Uterus (tissue), 4 donors: ENCODE results near the gene GNRHR. TPM values are rescaled to one million over a fixed set of nuclear protein-coding genes. Genes with fewer than 3 reads are reported as not detected.

Experiments used
- DNase-seq, 2 donors: peaks; one replicate each; pipeline ENCODE4 v3.0.0-alpha.2; 2019 to 2020
- H3K27ac ChIP-seq, 2 donors: fragments of 200-600 bp; sonication (generic); 1 replicate in 1 of 2; 2 replicates in 1 of 2; pipeline ENCODE4 v1.5.1; 2016 to 2018
- H3K27me3 ChIP-seq, 2 donors: fragments of 200-600 bp; sonication (generic); one replicate each; pipeline ENCODE4 v1.5.1; 2018 to 2019; ENCODE audit warnings: control low read depth in 1 of 2
- H3K36me3 ChIP-seq, 2 donors: fragments of 200-600 bp; sonication (generic); one replicate each; pipeline ENCODE4 v1.5.1; 2019; ENCODE audit warnings: control low read depth in 1 of 2
- H3K4me1 ChIP-seq, 2 donors: fragments of 200-600 bp; sonication (generic); one replicate each; pipeline ENCODE4 v1.5.1; 2018 to 2019; ENCODE audit warnings: control low read depth in 1 of 2
- H3K4me3 ChIP-seq, 2 donors: fragments of 200-600 bp; sonication (generic); 1 replicate in 1 of 2; 2 replicates in 1 of 2; pipeline ENCODE4 v1.5.1; 2018 to 2019; ENCODE audit warnings: mild to moderate bottlenecking in 1 of 2
- H3K9me3 ChIP-seq, 2 donors: fragments of 200-600 bp; sonication (generic); one replicate each; pipeline ENCODE4 v1.5.1; 2019; ENCODE audit warnings: control low read depth in 1 of 2
- CTCF ChIP-seq, 4 experiments: fragments of 200-600 bp in 2 of 4; fragments of 450-650 bp in 2 of 4; sonication (generic) in 2 of 4; IDR thresholded peaks; one replicate each; pipeline ENCODE4 v1.5.1; 2016 to 2019; ENCODE audit warnings: antibody characterized with exemption in 4 of 4, mild to moderate bottlenecking in 2 of 4, moderate library complexity in 1 of 4
- POLR2A ChIP-seq, 2 donors: fragments of 450-650 bp; IDR thresholded peaks; one replicate each; pipeline ENCODE4 v1.6.1; 2016; ENCODE audit warnings: antibody characterized with exemption in 2 of 2, mild to moderate bottlenecking in 1 of 2, moderate library complexity in 1 of 2
- intact Hi-C: fragments of 100-400 bp; cut with DNase I; formaldehyde crosslinking; loops from one replicate; pipeline ENCODE4 v1.15.1; 2023; ENCODE audit warnings: low total_unique reads
- total RNA-seq, 4 donors: library from RNA; depleted of rRNA in 3 of 4; stranded (reverse); fragments of >200 nt in 3 of 4; gene quantifications; one replicate each; pipeline versions ENCODE4 v1.1.0 to v1.2.4, GENCODE V29; 2014 to 2023
- donor health status: DM: yes; HTN: yes; CAD: no.

GNRHR gene
- total RNA-seq, 4 donors from 2014 or later = not detected

- intact Hi-C loops = no loop called here
- Histone ChIP-seq H3K27me3 (no peaks in the 10 kb centered on the region), H3K4me3 (no peak overlapping the region), H3K36me3 (no peaks in the 10 kb centered on the region), H3K27ac (no peak overlapping the region), H3K4me1 (no peaks in the 10 kb centered on the region), H3K9me3 (no peaks in the 10 kb centered on the region)
- DNase-seq = no peak
- no peak for TF ChIP-seq CTCF (IDR thresholded peaks at IDR 0.05)
- TF ChIP-seq POLR2A (IDR thresholded peaks at IDR 0.05) = no peak
Measured at GRCh38 chr4:67749286-67749685, 4.9 kb downstream of the GNRHR start.

- Histone ChIP-seq H3K4me1 (no peaks in the 10 kb centered on the region), H3K27ac (no peak overlapping the region), H3K36me3 (no peaks in the 10 kb centered on the region), H3K4me3 (no peak overlapping the region), H3K27me3 (no peaks in the 10 kb centered on the region), H3K9me3 (no peaks in the 10 kb centered on the region)
- TF ChIP-seq CTCF (IDR thresholded peaks at IDR 0.05) (peak; percentile 4 to 60 (median 37)), POLR2A (IDR thresholded peaks at IDR 0.05) (no peak)
- intact Hi-C loops = no loop called here
- no peak for DNase-seq
Measured at GRCh38 chr4:67746797-67747495, 7.2 kb downstream of the GNRHR start.

GRCh38 chr4:67744561-67745283 lies 9.5 kb downstream of the GNRHR start:
- no peaks in the 10 kb centered on the region for H3K9me3 ChIP-seq
- no peak overlapping the region for H3K27ac ChIP-seq
- intact Hi-C loops = no loop called here
- no peak for DNase-seq
- no peaks in the 10 kb centered on the region for H3K36me3 ChIP-seq
- no peak for TF ChIP-seq CTCF (IDR thresholded peaks at IDR 0.05)
- TF ChIP-seq POLR2A (IDR thresholded peaks at IDR 0.05) = no peak
- no peaks in the 10 kb centered on the region for H3K27me3 ChIP-seq
- H3K4me3 ChIP-seq = no peak overlapping the region
- no peaks in the 10 kb centered on the region for H3K4me1 ChIP-seq

GRCh38 chr4:67743194-67743593 lies 11.0 kb downstream of the GNRHR start:
- intact Hi-C loops = no loop called here
- Histone ChIP-seq H3K4me3 (no peak overlapping the region), H3K4me1 (no peaks in the 10 kb centered on the region), H3K9me3 (no peaks in the 10 kb centered on the region), H3K36me3 (no peaks in the 10 kb centered on the region), H3K27ac (no peak overlapping the region), H3K27me3 (no peaks in the 10 kb centered on the region)
- TF ChIP-seq CTCF (IDR thresholded peaks at IDR 0.05) (no peak), POLR2A (IDR thresholded peaks at IDR 0.05) (no peak)
- DNase-seq = no peak

GRCh38 chr4:67736262-67736661 lies 17.9 kb downstream of the GNRHR start:
- H3K27ac ChIP-seq = no peak overlapping the region
- H3K36me3 ChIP-seq = no peaks in the 10 kb centered on the region
- no peaks in the 10 kb centered on the region for H3K4me1 ChIP-seq
- H3K4me3 ChIP-seq = no peak overlapping the region
- TF ChIP-seq POLR2A (IDR thresholded peaks at IDR 0.05) (no peak), CTCF (IDR thresholded peaks at IDR 0.05) (no peak)
- no peak for DNase-seq
- no peaks in the 10 kb centered on the region for H3K27me3 ChIP-seq
- intact Hi-C loops = no loop called here
- H3K9me3 ChIP-seq = no peaks in the 10 kb centered on the region
